HCT116 (cell line): ENCODE results near the gene TSPAN8. TPM values are rescaled to one million over a fixed set of nuclear protein-coding genes. Genes with fewer than 3 reads are reported as not detected.

ENCODE experiments used
- ATAC-seq: fragments of 200-7000 bp; cut with Tn5 transposase; 2 replicates; pipeline ENCODE4 v1.9.1; 2020; ENCODE audit warnings: mild to moderate bottlenecking, moderate library complexity
- BruUV-seq: library from RNA; stranded (reverse); fragments of 400-500 nt; replicated peaks from 2 replicates; lab custom pipeline; 2021; lab: Mats Ljungman, UMichigan
- CTCF ChIA-PET: fragments of 300-600 bp; sonication (Branson Sonifier 250); formaldehyde crosslinking; loops from one replicate; lab custom pipeline; 2021; ENCODE audit warnings: antibody characterized with exemption; lab: Charles Lee
- POLR2A ChIA-PET: fragments of 300-600, 350-600 bp; sonication (Branson Sonifier 250); formaldehyde crosslinking; loops from one replicate; lab custom pipeline; 2021; ENCODE audit warnings: antibody characterized with exemption; lab: Charles Lee
- RAD21 ChIA-PET, 2 experiments: fragments of 300-600 bp; sonication (Branson Sonifier 250); formaldehyde crosslinking; loops; one replicate each; lab custom pipeline; 2023; ENCODE audit warnings: low total read pairs in 2 of 2; ENCODE audit not compliant: uncharacterized antibody in 2 of 2, unreplicated experiment in 2 of 2, low non-redundant PET in 1 of 2; lab: Charles Lee
- DNase-seq: peaks from one replicate; pipeline ENCODE4 v3.0.0-alpha.2; 2010; ENCODE audit warnings: low read depth, low spot score
- H2AFZ ChIP-seq: fragments of 200-600 bp; shearing (Covaris generic), sonication (generic); 2 replicates; pipeline ENCODE4 v1.6.1; 2017; ENCODE audit warnings: low read depth, mixed run types, mixed read lengths, antibody characterized with exemption, low read length; ENCODE audit not compliant: poor library complexity, severe bottlenecking
- H3K27ac ChIP-seq: 2 replicates; pipeline ENCODE4 v1.5.1; 2012; ENCODE audit warnings: low read depth, low read length
- H3K27me3 ChIP-seq: fragments of 200-600 bp; sonication (generic); 2 replicates; pipeline ENCODE4 v1.6.1; 2016; ENCODE audit warnings: mixed run types, low read length, mixed read lengths; ENCODE audit not compliant: insufficient read depth
- H3K36me3 ChIP-seq, 2 experiments: fragments of 200-500 bp in 1 of 2; fragments of 200-600 bp in 1 of 2; sonication (Bioruptor generic) in 1 of 2; sonication (generic) in 1 of 2; 2 replicates each; pipeline versions ENCODE4 v1.5.1 to v1.6.1; 2014 to 2016; ENCODE audit warnings: low read length in 2 of 2, inconsistent platforms in 1 of 2, mixed read lengths in 1 of 2, mixed run types in 1 of 2; ENCODE audit not compliant: insufficient read depth in 2 of 2, control insufficient read depth in 1 of 2
- H3K4me1 ChIP-seq, 2 experiments: fragments of 200-600 bp in 1 of 2; sonication (generic) in 1 of 2; 2 replicates each; pipeline versions ENCODE4 v1.5.1 to v1.6.1; 2012 to 2017; ENCODE audit warnings: low read length in 2 of 2, inconsistent platforms in 1 of 2, mild to moderate bottlenecking in 1 of 2, mixed read lengths in 1 of 2, mixed run types in 1 of 2, moderate library complexity in 1 of 2; ENCODE audit not compliant: insufficient read depth in 2 of 2, control insufficient read depth in 1 of 2
- H3K4me2 ChIP-seq: fragments of 200-600 bp; sonication (generic); 2 replicates; pipeline ENCODE4 v1.6.1; 2017; ENCODE audit warnings: mixed run types, low read length, mixed read lengths
- H3K4me3 ChIP-seq, 2 experiments: fragments of 200-600 bp in 1 of 2; sonication (generic) in 1 of 2; replicated peaks in 1 of 2; 2 replicates each; pipeline ENCODE4 v1.5.1; 2011 to 2016; ENCODE audit warnings: low read length in 2 of 2, control low read depth in 1 of 2, low read depth in 1 of 2, mild to moderate bottlenecking in 1 of 2, mixed read lengths in 1 of 2, mixed run types in 1 of 2
- H3K79me2 ChIP-seq: fragments of 200-600 bp; sonication (generic); 2 replicates; pipeline ENCODE4 v1.6.1; 2017; ENCODE audit warnings: mild to moderate bottlenecking, mixed run types, low read length, moderate library complexity, mixed read lengths; ENCODE audit not compliant: insufficient read depth
- H3K9ac ChIP-seq: fragments of 200-600 bp; sonication (generic); 2 replicates; pipeline ENCODE4 v1.6.1; 2016; ENCODE audit warnings: low read length, mixed read lengths
- H3K9me2 ChIP-seq: fragments of 200-600 bp; sonication (generic), shearing (Covaris generic); 2 replicates; pipeline ENCODE4 v1.6.1; 2017; ENCODE audit warnings: mixed run types, mild to moderate bottlenecking, moderate library complexity; ENCODE audit not compliant: insufficient read depth
- H3K9me3 ChIP-seq, 2 experiments: fragments of 200-500 bp in 1 of 2; fragments of 200-600 bp in 1 of 2; sonication (Bioruptor generic) in 1 of 2; sonication (generic) in 1 of 2; 2 replicates each; pipeline ENCODE4 v1.6.1; 2014 to 2017; ENCODE audit warnings: low read length in 2 of 2, mixed read lengths in 2 of 2, inconsistent platforms in 1 of 2, low read depth in 1 of 2, mild to moderate bottlenecking in 1 of 2, mixed run types in 1 of 2, moderate library complexity in 1 of 2; ENCODE audit not compliant: control insufficient read depth in 1 of 2, insufficient read depth in 1 of 2
- H4K20me1 ChIP-seq: fragments of 200-600 bp; sonication (generic), shearing (Covaris generic); 2 replicates; pipeline ENCODE4 v1.6.1; 2017; ENCODE audit warnings: mixed run types, mild to moderate bottlenecking, moderate library complexity; ENCODE audit not compliant: insufficient read depth
- CTCF ChIP-seq, 3 experiments: fragments of 200-600 bp in 1 of 3; sonication (generic) in 1 of 3; IDR thresholded peaks in 2 of 3; conservative IDR thresholded peaks in 1 of 3; 2 replicates each; pipeline ENCODE4 v1.5.1; 2012 to 2017; ENCODE audit warnings: low read depth in 2 of 3, low read length in 2 of 3, antibody characterized with exemption in 1 of 3, borderline replicate concordance in 1 of 3, control low read depth in 1 of 3, mild to moderate bottlenecking in 1 of 3, mixed read lengths in 1 of 3, mixed run types in 1 of 3, moderate library complexity in 1 of 3; ENCODE audit not compliant: insufficient read depth in 1 of 3
- POLR2AphosphoS5 ChIP-seq: IDR thresholded peaks from 2 replicates; pipeline ENCODE4 v1.6.1; 2011; ENCODE audit warnings: mild to moderate bottlenecking, low read depth, low read length, moderate library complexity
- SP1 ChIP-seq: IDR thresholded peaks from 2 replicates; pipeline ENCODE4 v1.6.1; 2012; ENCODE audit warnings: low read depth
- intact Hi-C: fragments of 100-400 bp; cut with micrococcal nuclease; formaldehyde crosslinking; loops from 2 replicates; pipeline ENCODE4 v1.10.0; 2022
- total RNA-seq: library from RNA; stranded (reverse); gene quantifications from one replicate; pipeline ENCODE4 v1.2.1, GENCODE V29; 2021; ENCODE audit not compliant: unreplicated experiment
- TF ChIP-seq, protein P1 (sequence below): IDR thresholded peaks from 2 replicates; pipeline ENCODE4 v1.6.1; 2012
- TF ChIP-seq, protein P2 (sequence below): IDR thresholded peaks from 2 replicates; pipeline ENCODE4 v1.6.1; 2012; ENCODE audit warnings: low read depth

Gene TSPAN8
- total RNA-seq, 1 experiment from 2014 or later, result 0.76 TPM

DNA sequence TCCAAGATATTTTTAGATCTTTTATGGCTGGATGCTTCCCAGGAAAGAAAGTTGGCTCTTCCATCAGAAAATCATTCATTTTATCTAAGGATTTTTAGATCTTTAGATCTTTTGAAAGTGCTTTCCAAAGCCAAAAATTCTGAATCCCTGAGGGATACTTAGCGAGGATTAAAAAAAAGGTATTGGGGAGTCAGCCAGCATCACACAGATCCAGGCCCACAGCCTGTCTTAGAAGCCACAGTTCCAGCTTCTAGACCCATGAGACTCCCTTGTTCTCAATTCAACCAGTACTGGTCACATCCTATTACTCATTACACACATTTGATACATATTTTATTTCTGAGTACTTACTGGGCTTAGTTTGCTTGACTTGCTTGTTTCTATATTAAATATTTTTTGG, 49.9 kb downstream of the TSPAN8 start:
- no peak overlapping the region for H3K4me3 ChIP-seq
- DNase-seq (no peak), ATAC-seq (no peak)
- RAD21 ChIA-PET, result no interaction called here
- H3K27me3 ChIP-seq, result no peaks in the 10 kb centered on the region
- intact Hi-C loops, result no loop called here
- no peak overlapping the region for H3K27ac ChIP-seq
- TF ChIP-seq, protein P1, sequence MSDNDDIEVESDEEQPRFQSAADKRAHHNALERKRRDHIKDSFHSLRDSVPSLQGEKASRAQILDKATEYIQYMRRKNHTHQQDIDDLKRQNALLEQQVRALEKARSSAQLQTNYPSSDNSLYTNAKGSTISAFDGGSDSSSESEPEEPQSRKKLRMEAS, result no peak
- TF ChIP-seq POLR2AphosphoS5 (no peak), SP1 (no peak), CTCF (IDR thresholded peaks at IDR 0.05 in 2 of 3, conservative IDR thresholded peaks at IDR 0.05 in 1 of 3; ENCODE audit: borderline replicate concordance in 1 of 3, insufficient read depth in 1 of 3, low read depth in 2 of 3, low read length in 2 of 3) (no peak)
- TF ChIP-seq, protein P2, sequence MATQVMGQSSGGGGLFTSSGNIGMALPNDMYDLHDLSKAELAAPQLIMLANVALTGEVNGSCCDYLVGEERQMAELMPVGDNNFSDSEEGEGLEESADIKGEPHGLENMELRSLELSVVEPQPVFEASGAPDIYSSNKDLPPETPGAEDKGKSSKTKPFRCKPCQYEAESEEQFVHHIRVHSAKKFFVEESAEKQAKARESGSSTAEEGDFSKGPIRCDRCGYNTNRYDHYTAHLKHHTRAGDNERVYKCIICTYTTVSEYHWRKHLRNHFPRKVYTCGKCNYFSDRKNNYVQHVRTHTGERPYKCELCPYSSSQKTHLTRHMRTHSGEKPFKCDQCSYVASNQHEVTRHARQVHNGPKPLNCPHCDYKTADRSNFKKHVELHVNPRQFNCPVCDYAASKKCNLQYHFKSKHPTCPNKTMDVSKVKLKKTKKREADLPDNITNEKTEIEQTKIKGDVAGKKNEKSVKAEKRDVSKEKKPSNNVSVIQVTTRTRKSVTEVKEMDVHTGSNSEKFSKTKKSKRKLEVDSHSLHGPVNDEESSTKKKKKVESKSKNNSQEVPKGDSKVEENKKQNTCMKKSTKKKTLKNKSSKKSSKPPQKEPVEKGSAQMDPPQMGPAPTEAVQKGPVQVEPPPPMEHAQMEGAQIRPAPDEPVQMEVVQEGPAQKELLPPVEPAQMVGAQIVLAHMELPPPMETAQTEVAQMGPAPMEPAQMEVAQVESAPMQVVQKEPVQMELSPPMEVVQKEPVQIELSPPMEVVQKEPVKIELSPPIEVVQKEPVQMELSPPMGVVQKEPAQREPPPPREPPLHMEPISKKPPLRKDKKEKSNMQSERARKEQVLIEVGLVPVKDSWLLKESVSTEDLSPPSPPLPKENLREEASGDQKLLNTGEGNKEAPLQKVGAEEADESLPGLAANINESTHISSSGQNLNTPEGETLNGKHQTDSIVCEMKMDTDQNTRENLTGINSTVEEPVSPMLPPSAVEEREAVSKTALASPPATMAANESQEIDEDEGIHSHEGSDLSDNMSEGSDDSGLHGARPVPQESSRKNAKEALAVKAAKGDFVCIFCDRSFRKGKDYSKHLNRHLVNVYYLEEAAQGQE, result no peak
- POLR2A ChIA-PET, result no interaction called here
- H2AFZ ChIP-seq, result no peak overlapping the region
- H3K9me2 ChIP-seq, result no peaks in the 10 kb centered on the region
- H3K9ac ChIP-seq, result no peak overlapping the region
- no peaks in the 10 kb centered on the region for H4K20me1 ChIP-seq
- H3K9me3 ChIP-seq, result no peaks in the 10 kb centered on the region
- no peaks in the 10 kb centered on the region for H3K36me3 ChIP-seq
- H3K79me2 ChIP-seq, result no peaks in the 10 kb centered on the region
- CTCF ChIA-PET, result no interaction called here
- H3K4me1 ChIP-seq, result no peaks in the 10 kb centered on the region
- H3K4me2 ChIP-seq, result no peak overlapping the region
- BruUV-seq, result no TSS peak
